ENCODE results near the gene STAC.
A peak's percentile ranks its signal among the peaks of the same experiment; 100 is the strongest.

The STAC gene

GRCh38 chr3:36525115-36525801 is 145.0 kb downstream of the STAC start:
- Histone ChIP-seq H3F3A (ENCODE audit: insufficient read depth, low read length) (no peaks in the 10 kb centered on the region), H3K79me2 (ENCODE audit: low read length) (no peaks in the 10 kb centered on the region), H3K4me2 (ENCODE audit: low read depth, low read length) (no peak overlapping the region), H2AFZ (ENCODE audit: low read length) (no peak overlapping the region), H3K36me3 (replicated peaks; ENCODE audit: insufficient read depth, low read length) (no peaks in the 10 kb centered on the region), H3K4me1 (ENCODE audit: low read length) (no peaks in the 10 kb centered on the region), H3K27ac (ENCODE audit: low read length) (no peak overlapping the region), H3K9me3 (replicated peaks; ENCODE audit: insufficient read depth, low read length) (no peaks in the 10 kb centered on the region), H3K9me2 (replicated peaks; ENCODE audit: insufficient read depth, low read length) (no peaks in the 10 kb centered on the region), H3K27me3 (replicated peaks; ENCODE audit: insufficient read depth, low read length) (no peaks in the 10 kb centered on the region), H3K4me3 (ENCODE audit: low read length) (no peak overlapping the region), H3K9ac (ENCODE audit: low read length) (no peak overlapping the region), H4K20me1 (ENCODE audit: insufficient read depth, low read length) (no peaks in the 10 kb centered on the region)
- no peak for TF ChIP-seq EZH2phosphoT487 (IDR thresholded peaks at IDR 0.05; ENCODE audit: low read length)
- DNase-seq = no peak

GRCh38 chr3:36538136-36538749 is 157.9 kb downstream of the STAC start:
- no peaks in the 10 kb centered on the region for H3K9me3 ChIP-seq (replicated peaks; ENCODE audit: insufficient read depth, low read length)
- TF ChIP-seq EZH2 (optimal IDR thresholded peaks at IDR 0.05; ENCODE audit: low read depth, low read length) (no peak), CTCF (IDR thresholded peaks at IDR 0.05; ENCODE audit: low read length) (no peak), EZH2phosphoT487 (IDR thresholded peaks at IDR 0.05; ENCODE audit: low read length) (no peak)
- H3F3A ChIP-seq (ENCODE audit: insufficient read depth, low read length) = no peaks in the 10 kb centered on the region
- H3K9ac ChIP-seq (ENCODE audit: low read length) = no peak overlapping the region
- H3K4me3 ChIP-seq (ENCODE audit: low read length) = no peak overlapping the region
- no peak for DNase-seq
- H3K79me2 ChIP-seq (ENCODE audit: low read length) = no peaks in the 10 kb centered on the region
- no peaks in the 10 kb centered on the region for H3K27me3 ChIP-seq (replicated peaks; ENCODE audit: insufficient read depth, low read length)
- no peaks in the 10 kb centered on the region for H3K36me3 ChIP-seq (replicated peaks; ENCODE audit: insufficient read depth, low read length)
- no peak overlapping the region for H3K4me2 ChIP-seq (ENCODE audit: low read depth, low read length)
- no peaks in the 10 kb centered on the region for H4K20me1 ChIP-seq (ENCODE audit: insufficient read depth, low read length)
- H3K9me2 ChIP-seq (replicated peaks; ENCODE audit: insufficient read depth, low read length) = no peaks in the 10 kb centered on the region
- no peaks in the 10 kb centered on the region for H3K4me1 ChIP-seq (ENCODE audit: low read length)
- no peak overlapping the region for H2AFZ ChIP-seq (ENCODE audit: low read length)
- no peak overlapping the region for H3K27ac ChIP-seq (ENCODE audit: low read length)

GRCh38 chr3:36540888-36541518 is 160.7 kb downstream of the STAC start:
- H3K9me3 ChIP-seq (replicated peaks; ENCODE audit: insufficient read depth, low read length) = no peaks in the 10 kb centered on the region
- TF ChIP-seq EZH2phosphoT487 (IDR thresholded peaks at IDR 0.05; ENCODE audit: low read length) (no peak), CTCF (IDR thresholded peaks at IDR 0.05; ENCODE audit: low read length) (peak; percentile 87)
- peak; percentile 32 for DNase-seq

GRCh38 chr3:36542186-36542585 is 161.9 kb downstream of the STAC start:
- Histone ChIP-seq H3K27me3 (replicated peaks; ENCODE audit: insufficient read depth, low read length) (no peaks in the 10 kb centered on the region), H2AFZ (ENCODE audit: low read length) (no peak overlapping the region), H3K36me3 (replicated peaks; ENCODE audit: insufficient read depth, low read length) (no peaks in the 10 kb centered on the region), H3K79me2 (ENCODE audit: low read length) (no peaks in the 10 kb centered on the region), H3K4me2 (ENCODE audit: low read depth, low read length) (no peak overlapping the region), H3K9me3 (replicated peaks; ENCODE audit: insufficient read depth, low read length) (no peaks in the 10 kb centered on the region), H4K20me1 (ENCODE audit: insufficient read depth, low read length) (no peaks in the 10 kb centered on the region), H3K9ac (ENCODE audit: low read length) (no peak overlapping the region), H3K27ac (ENCODE audit: low read length) (no peak overlapping the region), H3F3A (ENCODE audit: insufficient read depth, low read length) (no peaks in the 10 kb centered on the region), H3K4me1 (ENCODE audit: low read length) (no peaks in the 10 kb centered on the region), H3K9me2 (replicated peaks; ENCODE audit: insufficient read depth, low read length) (no peaks in the 10 kb centered on the region), H3K4me3 (ENCODE audit: low read length) (no peak overlapping the region)
- no peak for DNase-seq
- TF ChIP-seq CTCF (IDR thresholded peaks at IDR 0.05; ENCODE audit: low read length) (no peak), EZH2phosphoT487 (IDR thresholded peaks at IDR 0.05; ENCODE audit: low read length) (no peak), EZH2 (optimal IDR thresholded peaks at IDR 0.05; ENCODE audit: low read depth, low read length) (no peak)

More at GRCh38 chr3:36540888-36541518, 160.7 kb downstream of the STAC start:
- Histone ChIP-seq H3K4me1 (ENCODE audit: low read length) (no peaks in the 10 kb centered on the region), H3K79me2 (ENCODE audit: low read length) (no peaks in the 10 kb centered on the region), H3K4me3 (ENCODE audit: low read length) (no peak overlapping the region), H4K20me1 (ENCODE audit: insufficient read depth, low read length) (no peaks in the 10 kb centered on the region), H3K9me2 (replicated peaks; ENCODE audit: insufficient read depth, low read length) (no peaks in the 10 kb centered on the region), H3K36me3 (replicated peaks; ENCODE audit: insufficient read depth, low read length) (no peaks in the 10 kb centered on the region), H3K9ac (ENCODE audit: low read length) (no peak overlapping the region), H3K4me2 (ENCODE audit: low read depth, low read length) (no peak overlapping the region), H3K27ac (ENCODE audit: low read length) (no peak overlapping the region), H2AFZ (ENCODE audit: low read length) (no peak overlapping the region), H3F3A (ENCODE audit: insufficient read depth, low read length) (no peaks in the 10 kb centered on the region), H3K27me3 (replicated peaks; ENCODE audit: insufficient read depth, low read length) (no peaks in the 10 kb centered on the region)
